GM18858 (cell line): Measurements from ENCODE around the gene TUBA1C.
"Not testable (repeated sequence)": the region's sequence is repeated elsewhere in the genome, so short reads cannot be mapped to it uniquely, and the experiment has no call there.

Experiments used
- ATAC-seq: cut with Tn5 transposase; IDR thresholded peaks from one replicate; pipeline ENCODE4 v1.9.1; 2021; ENCODE audit not compliant: unreplicated experiment

The TUBA1C gene

DNA sequence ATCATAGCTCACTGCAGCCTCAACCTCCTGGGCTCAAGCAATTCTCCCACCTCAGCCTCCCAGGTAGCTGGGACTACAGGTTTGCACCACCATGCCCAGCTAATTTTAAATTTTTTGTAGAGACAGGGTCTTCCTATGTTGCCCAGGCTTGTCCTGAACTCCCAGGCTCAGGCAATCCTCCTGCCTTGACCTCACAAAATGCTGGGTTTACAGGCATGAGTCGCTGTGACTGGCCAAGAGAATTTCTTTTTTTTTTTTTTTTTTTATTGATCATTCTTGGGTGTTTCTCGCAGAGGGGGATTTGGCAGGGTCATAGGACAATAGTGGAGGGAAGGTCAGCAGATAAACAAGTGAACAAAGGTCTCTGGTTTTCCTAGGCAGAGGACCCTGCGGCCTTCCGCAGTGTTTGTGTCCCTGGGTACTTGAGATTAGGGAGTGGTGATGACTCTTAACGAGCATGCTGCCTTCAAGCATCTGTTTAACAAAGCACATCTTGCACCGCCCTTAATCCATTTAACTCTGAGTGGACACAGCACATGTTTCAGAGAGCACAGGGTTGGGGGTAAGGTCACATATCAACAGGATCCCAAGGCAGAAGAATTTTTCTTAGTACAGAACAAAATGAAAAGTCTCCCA is 18.0 kb downstream of the TUBA1C start:
- ATAC-seq = not testable (repeated sequence)

DNA sequence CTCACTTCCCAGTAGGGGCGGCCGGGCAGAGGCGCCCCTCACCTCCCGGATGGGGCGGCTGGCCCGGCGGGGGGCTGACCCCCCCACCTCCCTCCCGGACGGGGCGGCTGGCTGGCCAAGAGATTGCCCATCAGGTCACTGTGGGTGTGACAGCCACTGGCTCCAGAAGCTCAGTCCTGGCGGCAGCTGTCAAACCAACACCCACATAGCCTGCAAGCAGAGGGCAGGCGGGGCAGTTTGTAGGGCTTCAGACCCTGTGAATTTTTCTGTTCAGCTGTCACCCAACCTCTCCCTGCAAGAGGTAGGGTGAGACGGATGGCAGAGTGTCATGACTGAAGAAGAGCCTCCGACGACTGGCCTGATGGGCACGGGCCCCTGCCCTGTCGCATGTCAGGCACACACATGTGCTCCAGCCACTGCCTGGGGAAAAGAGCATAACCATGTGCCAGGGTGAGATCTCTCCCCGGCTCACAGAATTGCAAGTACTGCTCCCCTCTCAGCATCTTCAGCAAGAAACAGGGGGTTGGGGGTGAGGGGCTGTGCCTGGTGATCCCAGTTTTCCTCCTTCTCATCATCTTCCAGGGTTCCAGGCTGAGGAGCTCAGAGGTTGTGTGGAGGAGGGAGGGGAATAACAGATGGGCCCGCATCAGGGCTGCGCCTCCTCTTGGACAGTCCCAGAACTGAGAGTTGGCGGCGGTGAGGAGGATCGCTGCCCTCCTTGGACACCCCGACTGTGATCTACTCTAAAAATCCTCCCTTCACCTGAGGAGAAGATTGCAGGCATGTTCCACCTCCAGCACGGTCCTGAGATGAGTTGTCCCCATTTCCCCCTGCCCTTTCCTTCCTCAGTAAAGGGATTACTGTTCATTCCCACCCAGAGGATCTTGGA is 18.9 kb downstream of the TUBA1C start:
- ATAC-seq = no peak

DNA sequence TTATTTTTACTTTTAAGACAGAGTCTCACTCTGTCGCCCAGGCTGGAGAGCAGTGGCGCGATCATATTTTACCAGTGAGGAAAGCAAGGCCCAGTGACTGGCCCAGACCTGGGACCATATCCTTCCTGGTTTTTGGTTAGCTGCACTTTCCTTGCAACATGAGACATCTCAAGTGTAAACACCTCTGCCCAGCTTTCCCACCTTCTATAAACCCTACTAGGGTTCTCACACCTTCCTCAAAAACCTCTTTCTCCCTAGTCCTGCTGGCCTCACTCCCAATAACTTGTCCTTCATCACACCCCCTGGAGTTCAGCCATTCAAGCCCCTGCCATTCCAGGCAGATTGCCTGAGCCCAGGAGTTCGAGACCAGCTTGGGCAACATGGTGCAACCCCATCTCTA is 19.8 kb downstream of the TUBA1C start:
- no peak for ATAC-seq

DNA sequence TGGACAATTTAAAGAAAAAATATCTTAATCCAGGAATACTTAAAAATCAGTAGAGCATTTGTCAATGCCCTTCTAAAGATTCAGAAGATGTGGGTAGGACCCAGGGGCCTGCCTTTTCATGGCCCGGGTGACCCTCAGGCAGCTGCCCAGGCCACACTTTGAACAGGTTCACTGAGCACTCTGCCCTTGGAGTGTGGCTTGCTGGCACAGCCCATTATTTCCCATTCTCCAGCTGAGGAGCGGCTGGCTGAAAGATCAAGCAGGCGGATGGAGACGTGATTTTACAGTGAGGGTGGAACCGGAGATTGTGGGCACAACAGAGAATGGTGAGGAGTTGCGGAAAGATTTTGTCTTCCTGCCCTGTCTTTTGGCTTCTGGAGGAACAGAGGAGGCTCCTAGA is 23.0 kb downstream of the TUBA1C start:
- no peak for ATAC-seq

DNA sequence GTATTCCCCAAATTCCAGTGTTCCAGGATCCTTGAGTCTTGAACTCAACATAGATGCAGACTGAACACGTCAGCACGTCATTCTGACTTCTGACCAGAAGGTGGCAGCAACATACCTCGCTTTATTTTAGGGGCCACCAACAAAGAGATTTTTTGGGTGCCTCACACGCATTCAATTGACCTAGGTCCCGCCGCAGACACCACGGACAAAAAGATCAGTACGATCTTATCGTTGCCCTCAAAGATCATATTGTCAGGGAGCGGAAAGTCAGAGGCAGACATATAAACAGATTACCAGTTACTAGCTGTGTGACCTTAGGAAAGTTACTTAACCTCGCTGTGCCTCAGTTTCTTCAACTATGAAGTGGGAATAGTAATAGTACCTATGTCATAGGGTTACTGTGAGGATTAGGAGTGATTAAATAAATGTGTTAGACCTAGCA is 23.6 kb downstream of the TUBA1C start:
- ATAC-seq = no peak

DNA sequence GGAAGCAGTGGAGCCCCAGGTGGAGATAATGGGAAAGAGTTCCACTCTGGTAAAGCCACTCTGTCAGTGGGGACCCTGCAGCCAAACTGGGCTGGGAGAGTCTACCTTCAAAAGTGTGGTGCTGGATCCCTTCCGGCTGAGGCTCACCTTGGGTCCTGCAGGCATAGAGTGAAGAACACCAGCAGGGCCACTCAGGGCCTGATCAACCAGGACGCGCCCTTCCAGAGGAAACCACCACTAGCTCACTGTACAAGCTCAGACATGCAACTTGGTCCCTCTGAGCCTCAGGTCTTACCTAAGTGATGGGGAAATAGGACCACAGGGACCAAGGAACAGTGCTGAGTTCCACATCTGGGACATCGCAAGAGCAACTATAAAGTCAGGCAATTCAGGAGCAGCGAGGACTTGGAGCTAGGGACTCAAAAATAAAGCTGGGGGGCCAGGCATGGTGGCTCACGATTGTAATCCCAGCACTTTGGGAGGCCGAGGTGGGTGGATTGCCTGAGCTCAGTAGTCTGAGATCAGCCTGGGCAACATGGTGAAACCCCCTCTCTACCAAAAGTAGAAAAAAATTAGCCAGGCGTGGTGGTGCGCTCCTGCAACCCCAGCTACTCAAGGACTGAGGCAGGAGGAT is 24.2 kb downstream of the TUBA1C start:
- no peak for ATAC-seq

DNA sequence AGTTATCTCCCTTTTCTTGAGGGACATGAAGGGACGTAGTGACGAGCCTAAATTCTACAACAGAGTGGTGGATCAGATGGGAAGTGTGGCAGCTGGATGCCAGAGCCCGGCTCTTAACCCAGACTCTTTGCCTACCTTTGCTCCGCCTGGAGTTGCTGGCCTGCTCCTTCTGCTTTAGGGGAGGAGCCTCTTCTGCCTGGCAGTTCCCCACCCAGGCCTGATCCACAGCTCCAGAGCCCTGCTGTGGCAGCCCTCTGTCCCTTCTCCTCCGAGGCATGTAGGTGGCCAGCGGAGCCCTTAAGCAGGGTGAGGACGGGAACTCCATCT is 27.8 kb downstream of the TUBA1C start:
- ATAC-seq = no peak

DNA sequence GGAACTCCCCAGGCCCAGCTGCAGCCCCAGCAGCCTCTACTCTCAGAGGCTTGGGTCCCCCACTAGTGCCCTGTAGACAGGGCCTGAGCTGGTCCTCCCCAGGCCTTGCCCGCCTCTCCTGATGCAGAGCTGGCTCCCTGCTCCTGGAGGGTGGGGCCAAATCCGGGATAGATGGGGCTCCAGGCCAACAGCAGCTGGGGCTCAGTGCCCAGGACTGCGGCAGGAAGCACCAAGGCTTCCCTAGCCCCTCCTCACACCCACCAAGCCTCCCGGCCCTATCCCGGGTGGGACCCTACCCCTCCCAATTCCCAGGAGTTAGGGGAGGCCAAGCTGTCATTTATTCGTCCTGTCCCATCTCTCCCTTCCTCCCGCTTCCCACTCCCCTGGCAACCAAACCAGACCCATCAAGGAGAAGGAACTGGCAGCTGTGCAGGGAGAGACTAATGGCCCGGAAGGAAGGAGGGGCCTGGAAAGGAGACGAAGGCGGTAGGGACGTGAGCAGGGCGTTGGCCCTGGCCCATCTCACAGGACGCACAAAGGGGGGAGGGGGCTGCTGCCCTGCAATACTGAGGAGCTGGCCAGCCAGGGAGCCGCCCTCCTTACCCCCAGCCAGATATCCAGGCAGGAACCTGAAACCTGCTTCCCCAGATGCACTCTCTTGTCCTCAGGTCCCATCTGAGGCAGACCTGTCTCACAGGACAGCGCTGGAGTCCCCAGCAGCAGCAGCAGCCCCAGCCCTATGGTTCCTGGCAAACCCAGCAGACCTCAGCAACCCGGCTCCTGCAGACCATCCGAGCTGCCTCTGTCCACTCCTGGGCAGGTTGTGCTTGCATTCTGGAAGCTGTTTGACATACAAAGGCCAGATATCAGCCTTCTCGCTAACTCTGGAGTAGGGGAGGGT is 28.4 kb downstream of the TUBA1C start:
- ATAC-seq = no peak

DNA sequence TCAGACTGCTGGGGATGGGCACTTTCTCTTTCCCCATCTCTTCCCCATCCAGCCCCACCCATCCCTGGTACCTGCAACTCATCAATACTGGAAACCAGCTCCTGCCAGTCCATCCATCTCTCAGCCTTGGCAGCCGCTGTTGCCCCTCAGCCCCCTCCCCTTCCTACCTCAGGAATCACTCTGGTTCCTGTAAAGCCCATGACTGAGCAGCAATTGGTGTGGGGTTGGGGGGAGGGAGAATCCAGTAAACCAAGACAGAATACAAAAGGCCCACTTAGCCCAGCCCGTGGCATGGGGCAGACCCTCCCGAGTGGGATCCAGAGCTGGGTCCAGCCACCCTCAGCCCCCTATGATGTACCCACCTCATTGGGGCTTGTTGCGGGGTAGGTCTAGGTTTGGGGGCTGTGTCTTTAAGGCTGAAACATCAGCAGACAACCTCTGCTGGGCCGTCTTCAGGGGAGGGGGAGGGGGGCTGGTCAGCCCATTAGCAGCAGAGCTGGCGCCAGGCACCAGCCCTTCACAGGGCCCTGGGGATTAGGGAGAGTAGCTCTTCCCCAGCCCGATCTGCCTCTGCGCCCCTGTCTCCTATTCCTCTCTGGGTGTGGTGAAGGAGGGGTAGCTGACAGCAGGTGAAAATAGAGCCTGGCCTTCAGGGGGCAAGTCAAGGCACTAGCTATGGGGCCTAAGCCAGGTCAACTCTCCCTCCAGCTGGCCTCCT is 29.4 kb downstream of the TUBA1C start:
- no peak for ATAC-seq

DNA sequence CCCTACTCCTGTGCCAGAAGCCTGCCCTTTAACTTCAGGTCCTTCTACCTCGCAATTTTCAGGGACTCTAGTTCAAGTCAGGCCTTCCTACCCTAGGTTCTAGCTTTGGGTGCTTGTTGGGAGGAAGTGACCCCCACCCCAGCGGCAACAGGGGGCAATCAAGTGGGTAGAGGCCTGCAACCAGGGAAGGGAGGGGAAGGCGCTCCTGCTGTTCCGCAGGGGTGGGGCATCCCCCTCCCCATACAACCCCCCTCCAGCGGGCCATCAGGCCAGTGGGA is 29.9 kb downstream of the TUBA1C start:
- no peak for ATAC-seq

DNA sequence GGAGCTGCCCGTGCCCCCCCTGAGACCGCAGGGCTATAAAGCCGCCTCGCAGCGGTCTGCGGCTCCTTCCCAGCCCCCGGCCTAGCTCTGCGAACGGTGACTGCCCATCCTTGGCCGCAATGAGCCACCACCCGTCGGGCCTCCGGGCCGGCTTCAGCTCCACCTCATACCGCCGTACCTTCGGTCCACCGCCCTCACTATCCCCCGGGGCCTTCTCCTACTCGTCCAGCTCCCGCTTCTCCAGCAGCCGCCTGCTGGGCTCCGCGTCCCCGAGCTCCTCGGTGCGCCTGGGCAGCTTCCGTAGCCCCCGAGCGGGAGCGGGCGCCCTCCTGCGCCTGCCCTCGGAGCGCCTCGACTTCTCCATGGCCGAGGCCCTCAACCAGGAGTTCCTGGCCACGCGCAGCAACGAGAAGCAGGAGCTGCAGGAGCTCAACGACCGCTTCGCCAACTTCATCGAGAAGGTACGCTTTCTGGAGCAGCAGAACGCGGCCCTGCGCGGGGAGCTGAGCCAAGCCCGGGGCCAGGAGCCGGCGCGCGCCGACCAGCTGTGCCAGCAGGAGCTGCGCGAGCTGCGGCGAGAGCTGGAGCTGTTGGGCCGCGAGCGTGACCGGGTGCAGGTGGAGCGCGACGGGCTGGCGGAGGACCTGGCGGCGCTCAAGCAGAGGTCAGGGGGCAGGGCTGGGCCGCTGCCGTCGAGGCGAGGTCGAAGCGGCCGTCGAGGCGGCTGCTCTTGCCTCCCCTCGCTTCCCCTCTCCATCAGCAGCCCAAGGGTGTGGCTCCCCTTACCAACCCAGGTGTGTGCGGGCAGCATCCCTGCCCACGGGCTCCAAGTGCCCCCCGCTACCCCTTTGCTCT is 30.4 kb downstream of the TUBA1C start, which contains the start of gene PRPH:
Gene PRPH (plus strand): TSS at position 66 of the 855 bp plus-strand sequence. CDS start 54 bp downstream, at position 120.
- no peak for ATAC-seq

DNA sequence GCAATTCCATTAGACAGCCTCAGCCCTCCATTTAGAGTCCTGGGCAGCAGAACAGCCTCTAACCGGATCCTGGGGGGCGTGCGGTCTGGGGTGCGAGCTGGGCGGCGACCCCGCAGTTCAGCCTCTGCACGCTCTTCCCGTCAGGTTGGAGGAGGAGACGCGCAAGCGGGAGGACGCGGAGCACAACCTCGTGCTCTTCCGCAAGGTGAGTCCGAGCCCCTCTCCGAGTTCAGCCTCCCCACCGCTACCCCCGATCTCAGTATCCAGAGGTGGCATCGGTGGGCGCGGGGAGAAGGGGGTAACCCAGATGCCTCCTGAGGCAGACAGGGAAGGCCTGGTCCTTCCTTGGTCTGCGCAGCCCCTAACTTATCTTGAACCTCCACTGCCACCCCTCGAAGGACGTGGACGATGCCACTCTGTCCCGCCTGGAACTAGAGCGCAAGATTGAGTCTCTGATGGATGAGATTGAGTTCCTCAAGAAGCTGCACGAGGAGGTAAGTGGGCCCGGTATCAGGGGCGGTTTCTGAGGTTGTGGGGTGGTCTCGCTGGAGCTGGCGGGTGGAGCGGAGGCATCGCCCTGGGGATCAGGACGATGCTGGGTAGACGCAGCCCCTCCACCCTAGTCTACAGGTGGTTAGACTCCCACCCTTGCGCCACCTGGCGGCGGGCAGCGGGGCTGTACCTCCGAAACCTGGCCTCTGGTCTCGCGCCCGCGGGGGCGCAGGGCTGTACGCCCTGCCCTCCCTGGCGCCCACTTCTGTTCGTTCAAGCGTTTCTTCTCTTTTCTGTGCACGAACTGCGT is 31.4 kb downstream of the TUBA1C start:
- ATAC-seq = no peak

DNA sequence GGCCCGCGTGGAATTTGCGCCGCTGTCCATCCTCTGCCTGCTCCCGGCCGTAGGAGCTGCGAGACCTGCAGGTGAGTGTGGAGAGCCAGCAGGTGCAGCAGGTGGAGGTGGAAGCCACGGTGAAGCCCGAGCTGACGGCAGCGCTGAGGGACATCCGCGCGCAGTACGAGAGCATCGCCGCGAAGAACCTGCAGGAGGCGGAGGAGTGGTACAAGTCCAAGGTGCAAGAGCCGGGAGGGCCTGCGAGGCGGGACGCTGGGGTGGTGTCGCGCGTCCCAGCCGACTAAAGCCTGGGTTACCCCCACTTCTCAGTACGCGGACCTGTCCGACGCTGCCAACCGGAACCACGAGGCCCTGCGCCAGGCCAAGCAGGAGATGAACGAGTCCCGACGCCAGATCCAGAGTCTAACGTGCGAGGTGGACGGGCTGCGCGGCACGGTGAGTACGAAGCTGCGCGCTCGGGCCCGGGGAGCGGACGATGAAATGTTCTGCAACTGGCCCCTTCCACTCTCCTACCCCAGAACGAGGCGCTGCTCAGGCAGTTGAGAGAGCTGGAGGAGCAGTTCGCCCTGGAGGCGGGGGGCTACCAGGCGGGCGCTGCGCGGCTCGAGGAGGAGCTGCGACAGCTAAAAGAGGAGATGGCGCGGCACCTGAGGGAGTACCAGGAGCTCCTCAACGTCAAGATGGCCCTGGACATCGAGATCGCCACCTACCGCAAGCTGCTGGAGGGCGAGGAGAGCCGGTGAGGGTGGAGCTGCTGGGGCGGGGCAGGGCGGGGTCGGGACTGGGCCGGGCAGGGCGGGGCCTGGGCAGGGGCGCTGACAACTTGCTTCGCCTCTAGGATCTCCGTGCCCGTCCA is 32.2 kb downstream of the TUBA1C start:
- no peak for ATAC-seq

DNA sequence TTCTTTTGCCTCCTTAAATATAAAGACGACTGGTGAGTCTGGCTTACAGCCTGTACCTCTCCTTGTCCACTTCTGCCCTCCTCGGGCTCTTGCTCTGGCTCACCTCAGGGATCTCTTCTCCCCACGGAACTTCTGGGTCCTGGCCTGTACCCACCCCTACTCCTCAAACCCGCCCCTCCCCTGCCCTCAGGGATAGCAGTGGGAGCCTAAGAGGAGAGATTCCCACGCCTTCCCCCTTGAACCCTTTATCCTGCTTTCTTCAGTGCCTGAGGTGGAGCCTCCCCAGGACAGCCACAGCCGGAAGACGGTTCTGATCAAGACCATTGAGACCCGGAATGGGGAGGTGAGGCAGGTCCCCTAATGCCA is 32.8 kb downstream of the TUBA1C start:
- ATAC-seq = no peak

DNA sequence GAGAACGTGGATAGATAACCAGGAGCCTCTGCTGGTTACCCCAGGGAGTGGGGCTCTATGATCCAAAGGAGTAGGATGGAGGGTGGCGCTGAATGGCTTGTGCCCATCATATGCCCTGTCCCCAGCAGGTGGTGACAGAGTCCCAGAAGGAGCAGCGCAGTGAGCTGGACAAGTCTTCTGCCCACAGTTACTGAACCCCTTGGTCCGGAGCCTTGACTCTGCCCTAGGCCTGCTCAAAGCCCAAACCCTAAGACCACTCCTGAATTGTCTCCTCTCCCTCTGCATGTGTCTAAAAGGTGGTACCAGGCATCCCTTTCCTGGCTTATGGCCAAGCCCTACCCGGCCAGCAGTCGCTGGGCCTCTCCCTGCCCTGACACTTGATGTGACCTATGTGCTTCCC is 33.3 kb downstream of the TUBA1C start:
- no peak for ATAC-seq

DNA sequence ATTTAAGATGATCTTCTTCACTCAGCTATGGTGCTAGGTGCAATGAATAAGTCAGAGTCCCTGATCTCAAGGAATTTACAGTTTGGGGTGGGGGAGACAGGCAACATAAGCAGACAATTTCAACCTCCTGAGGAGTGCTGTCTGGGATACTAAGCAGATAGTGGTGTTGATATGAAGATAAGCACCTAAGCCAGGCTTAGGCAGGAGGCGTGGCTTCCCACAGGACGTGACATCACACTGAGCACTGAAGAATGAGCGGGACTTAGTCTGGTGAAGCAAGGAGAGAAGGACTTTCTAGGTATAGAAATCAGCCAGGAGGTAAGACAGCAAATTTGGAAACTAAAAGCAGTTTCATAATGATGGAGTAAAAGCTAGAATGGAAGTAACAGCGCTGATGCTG is 36.9 kb downstream of the TUBA1C start:
- ATAC-seq = no peak

DNA sequence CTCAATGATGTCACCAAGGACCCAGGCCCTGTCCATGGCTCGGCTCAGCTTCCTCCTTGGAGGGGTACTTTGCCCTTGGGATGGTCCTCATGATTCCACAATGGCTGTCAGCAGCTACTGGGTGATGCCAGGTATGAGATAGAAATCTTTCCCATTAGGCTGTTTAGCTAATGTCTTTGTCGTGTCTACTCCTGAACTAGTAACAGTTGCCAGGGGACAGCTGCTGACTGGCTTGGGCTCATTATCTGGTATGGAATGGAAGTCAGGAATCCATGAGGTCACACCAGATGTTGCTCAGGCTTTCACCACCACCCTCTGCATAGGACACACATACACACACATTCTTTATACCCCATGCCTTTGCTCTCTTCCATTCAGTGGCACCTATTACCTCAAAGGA is 39.3 kb downstream of the TUBA1C start:
- ATAC-seq = no peak
